ENCODE data around the gene IL1R2.

DNA sequence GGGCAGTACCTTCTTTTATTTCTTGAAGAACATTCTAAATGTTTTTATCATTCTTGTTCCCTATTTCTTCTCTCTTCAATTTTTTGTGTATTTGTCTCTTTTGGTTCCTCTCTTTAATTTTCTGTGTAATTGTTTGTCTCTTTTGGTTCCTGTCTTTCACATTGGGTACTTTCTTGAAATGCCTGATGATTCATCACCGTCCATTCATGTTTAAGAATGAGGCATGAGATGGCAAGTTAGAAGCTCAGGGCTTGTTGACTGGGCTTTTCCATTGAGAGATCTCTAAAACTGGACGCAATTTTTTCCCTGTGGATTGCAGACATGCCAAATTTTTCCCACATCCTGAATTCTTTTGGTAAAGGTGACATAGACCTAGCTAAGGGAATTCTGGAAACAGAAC is 33.7 kb upstream of the IL1R2 start:
- TF ChIP-seq, protein P1, sequence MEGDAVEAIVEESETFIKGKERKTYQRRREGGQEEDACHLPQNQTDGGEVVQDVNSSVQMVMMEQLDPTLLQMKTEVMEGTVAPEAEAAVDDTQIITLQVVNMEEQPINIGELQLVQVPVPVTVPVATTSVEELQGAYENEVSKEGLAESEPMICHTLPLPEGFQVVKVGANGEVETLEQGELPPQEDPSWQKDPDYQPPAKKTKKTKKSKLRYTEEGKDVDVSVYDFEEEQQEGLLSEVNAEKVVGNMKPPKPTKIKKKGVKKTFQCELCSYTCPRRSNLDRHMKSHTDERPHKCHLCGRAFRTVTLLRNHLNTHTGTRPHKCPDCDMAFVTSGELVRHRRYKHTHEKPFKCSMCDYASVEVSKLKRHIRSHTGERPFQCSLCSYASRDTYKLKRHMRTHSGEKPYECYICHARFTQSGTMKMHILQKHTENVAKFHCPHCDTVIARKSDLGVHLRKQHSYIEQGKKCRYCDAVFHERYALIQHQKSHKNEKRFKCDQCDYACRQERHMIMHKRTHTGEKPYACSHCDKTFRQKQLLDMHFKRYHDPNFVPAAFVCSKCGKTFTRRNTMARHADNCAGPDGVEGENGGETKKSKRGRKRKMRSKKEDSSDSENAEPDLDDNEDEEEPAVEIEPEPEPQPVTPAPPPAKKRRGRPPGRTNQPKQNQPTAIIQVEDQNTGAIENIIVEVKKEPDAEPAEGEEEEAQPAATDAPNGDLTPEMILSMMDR (optimal IDR thresholded peaks at IDR 0.05 in 1 of 3, IDR thresholded peaks at IDR 0.05 in 1 of 3, conservative IDR thresholded peaks at IDR 0.05 in 1 of 3; ENCODE audit: extremely low read depth in 1 of 3, insufficient read depth in 2 of 3, low read length in 3 of 3) = no peak
- TF ChIP-seq EZH2 (IDR thresholded peaks at IDR 0.05; ENCODE audit: low read length) = no peak

All from keratinocyte (primary cell).